Transverse colon (tissue), 4 donors: ENCODE data around the gene FAM120B. TPM values are rescaled to one million over a fixed set of nuclear protein-coding genes. Genes with fewer than 3 reads are reported as not detected.
"Not testable (repeated sequence)": the region's sequence is repeated elsewhere in the genome, so short reads cannot be mapped to it uniquely, and the experiment has no call there.

Experiments
- DNase-seq: peaks from one replicate; pipeline ENCODE4 v3.0.0-alpha.2; 2019
- H3K27ac ChIP-seq, 4 donors: fragments of 200-600 bp; sonication (generic); 2 replicates each; pipeline ENCODE4 v1.5.1; 2016 to 2018; ENCODE audit warnings: inconsistent platforms in 4 of 4
- H3K27me3 ChIP-seq: fragments of 200-600 bp; sonication (generic); 2 replicates; pipeline ENCODE4 v1.5.1; 2017; ENCODE audit warnings: inconsistent platforms
- H3K36me3 ChIP-seq, 4 donors: fragments of 200-600 bp; sonication (generic); 2 replicates each; pipeline ENCODE4 v1.5.1; 2017 to 2019; ENCODE audit warnings: inconsistent platforms in 4 of 4
- H3K4me1 ChIP-seq, 4 donors: fragments of 200-600 bp; sonication (generic); 2 replicates each; pipeline ENCODE4 v1.5.1; 2017 to 2020; ENCODE audit warnings: inconsistent platforms in 4 of 4
- H3K4me3 ChIP-seq, 4 donors: fragments of 200-600 bp; sonication (generic); 1 replicate in 1 of 4; 2 replicates in 3 of 4; pipeline versions ENCODE4 v1.5.1 to v1.6.1; 2017 to 2019; ENCODE audit warnings: inconsistent platforms in 4 of 4
- H3K9me3 ChIP-seq, 2 donors: fragments of 200-600 bp; sonication (generic); 2 replicates each; pipeline ENCODE4 v1.5.1; 2017 to 2019; ENCODE audit warnings: inconsistent platforms in 2 of 2
- CTCF ChIP-seq, 5 experiments: fragments of 200-600 bp in 3 of 5; fragments of 450-650 bp in 2 of 5; sonication (generic) in 3 of 5; IDR thresholded peaks; 1 replicate in 2 of 5; 2 replicates in 3 of 5; pipeline ENCODE4 v1.5.1; 2016 to 2017; ENCODE audit warnings: antibody characterized with exemption in 5 of 5, inconsistent platforms in 3 of 5, mild to moderate bottlenecking in 2 of 5, moderate library complexity in 1 of 5
- EP300 ChIP-seq: sonication (generic); formaldehyde crosslinking; IDR thresholded peaks from one replicate; pipeline ENCODE4 v1.6.1; 2017; ENCODE audit warnings: antibody characterized with exemption, low read depth
- POLR2A ChIP-seq: fragments of 450-650 bp; IDR thresholded peaks from one replicate; pipeline ENCODE4 v1.6.1; 2016; ENCODE audit warnings: antibody characterized with exemption, mild to moderate bottlenecking, moderate library complexity
- POLR2AphosphoS5 ChIP-seq, 3 donors: sonication (generic); formaldehyde crosslinking; IDR thresholded peaks; one replicate each; pipeline ENCODE4 v1.6.1; 2016; ENCODE audit warnings: antibody characterized with exemption in 3 of 3
- WGBS, 2 donors: methylation state at CpG; one replicate each; pipeline ENCODE4 v1.1.5; 2018; ENCODE audit warnings: low coverage in 1 of 2; 5-methylcytosine and 5-hydroxymethylcytosine counted together
- in situ Hi-C, 4 donors: fragments of 200-750 bp; cut with MboI; loops; one replicate each; pipeline versions ENCODE4 v1.15.0 to v1.15.1; 2017; ENCODE audit warnings: low sequenced_read_pairs in 3 of 4, low pct_ligation_motif_present in 1 of 4, low pct_unique_long_range_greater_than_20kb in 1 of 4
- intact Hi-C: fragments of 100-400 bp; cut with DNase I; formaldehyde crosslinking; loops from one replicate; pipeline ENCODE4 v1.15.1; 2023; ENCODE audit warnings: low total_unique reads
- total RNA-seq, 4 donors: library from RNA; depleted of rRNA; stranded (reverse); fragments of >200 nt; gene quantifications; one replicate each; pipeline ENCODE4 v1.1.0, GENCODE V29; 2016

The FAM120B gene
- total RNA-seq, 4 donors from 2014 or later: 24.7 to 35.9 (median 26.7) TPM

GRCh38 chr6:170317076-170317475, 10.5 kb downstream of the FAM120B start:
- Histone ChIP-seq H3K4me3 (no peak overlapping the region), H3K9me3 (no peaks in the 10 kb centered on the region), H3K4me1 (peaks cover 0 to 10% (median 0%) of the 10 kb centered on the region in 4 donors), H3K27me3 (no peaks in the 10 kb centered on the region), H3K27ac (no peak overlapping the region), H3K36me3 (peaks cover 0 to 7% (median 4%) of the 10 kb centered on the region in 4 donors)
- 60 to 78% methylated on average over 1 of the region's 1 CpG for WGBS, 2 donors
- DNase-seq: no peak
- in situ Hi-C loops: no loop called here
- no peak for TF ChIP-seq EP300
- TF ChIP-seq CTCF (IDR thresholded peaks at IDR 0.05): no peak
- TF ChIP-seq POLR2AphosphoS5 (IDR thresholded peaks at IDR 0.05): no peak
- TF ChIP-seq POLR2A: no peak
- intact Hi-C loops: no loop called here

- H3K4me3 ChIP-seq: no peak overlapping the region
- DNase-seq: no peak
- H3K36me3 ChIP-seq: peaks cover 0 to 7% (median 4%) of the 10 kb centered on the region in 4 donors
- in situ Hi-C loops: no loop called here
- intact Hi-C loops: no loop called here
- 79 to 80% methylated on average over 2 to 5 of the region's 5 CpGs for WGBS, 2 donors
- H3K4me1 ChIP-seq: peaks cover 0 to 10% (median 0%) of the 10 kb centered on the region in 4 donors
- no peak overlapping the region for H3K27ac ChIP-seq
- H3K27me3 ChIP-seq: no peaks in the 10 kb centered on the region
- H3K9me3 ChIP-seq: no peaks in the 10 kb centered on the region
- TF ChIP-seq POLR2A (no peak), CTCF (IDR thresholded peaks at IDR 0.05) (no peak), EP300 (no peak), POLR2AphosphoS5 (IDR thresholded peaks at IDR 0.05) (no peak)
Observed at GRCh38 chr6:170317718-170318117, 11.2 kb downstream of the FAM120B start.

GRCh38 chr6:170329321-170329720, 22.8 kb downstream of the FAM120B start:
- H3K9me3 ChIP-seq: no peaks in the 10 kb centered on the region
- H3K27me3 ChIP-seq: no peaks in the 10 kb centered on the region
- 84 to 85% methylated on average over 7 to 8 of the region's 8 CpGs for WGBS, 2 donors
- in situ Hi-C loops: no loop called here
- no peak for TF ChIP-seq POLR2A
- TF ChIP-seq POLR2AphosphoS5 (IDR thresholded peaks at IDR 0.05): no peak
- TF ChIP-seq EP300: no peak
- TF ChIP-seq CTCF (IDR thresholded peaks at IDR 0.05): no peak
- H3K27ac ChIP-seq: no peak overlapping the region
- H3K4me3 ChIP-seq: no peak overlapping the region
- no peak for DNase-seq
- H3K36me3 ChIP-seq: peaks cover 0 to 45% (median 15%) of the 10 kb centered on the region in 4 donors
- intact Hi-C loops: no loop called here
- no peaks in the 10 kb centered on the region for H3K4me1 ChIP-seq

GRCh38 chr6:170335199-170335598, 28.6 kb downstream of the FAM120B start:
- H3K4me3 ChIP-seq, H3K9me3 ChIP-seq, H3K27me3 ChIP-seq, H3K4me1 ChIP-seq, intact Hi-C loops, in situ Hi-C loops, DNase-seq, H3K27ac ChIP-seq: not testable (repeated sequence)
- 99 to 100% methylated on average over 1 to 3 of the region's 3 CpGs for WGBS, 2 donors
- H3K36me3 ChIP-seq: peaks cover 0 to 24% (median 8%) of the 10 kb centered on the region in 4 donors
